Measurements from ENCODE around the gene STXBP6. TPM values are rescaled to one million over a fixed set of nuclear protein-coding genes. Genes with fewer than 3 reads are reported as not detected.
A peak's percentile ranks its signal among the peaks of the same experiment; 100 is the strongest.

STXBP6 gene
- total and polyA plus RNA-seq, 2 of the 13 experiments (the other 11 are each of a cell fraction or from before 2014, with no cell fraction given), result 35.3 to 42.8 TPM

DNA sequence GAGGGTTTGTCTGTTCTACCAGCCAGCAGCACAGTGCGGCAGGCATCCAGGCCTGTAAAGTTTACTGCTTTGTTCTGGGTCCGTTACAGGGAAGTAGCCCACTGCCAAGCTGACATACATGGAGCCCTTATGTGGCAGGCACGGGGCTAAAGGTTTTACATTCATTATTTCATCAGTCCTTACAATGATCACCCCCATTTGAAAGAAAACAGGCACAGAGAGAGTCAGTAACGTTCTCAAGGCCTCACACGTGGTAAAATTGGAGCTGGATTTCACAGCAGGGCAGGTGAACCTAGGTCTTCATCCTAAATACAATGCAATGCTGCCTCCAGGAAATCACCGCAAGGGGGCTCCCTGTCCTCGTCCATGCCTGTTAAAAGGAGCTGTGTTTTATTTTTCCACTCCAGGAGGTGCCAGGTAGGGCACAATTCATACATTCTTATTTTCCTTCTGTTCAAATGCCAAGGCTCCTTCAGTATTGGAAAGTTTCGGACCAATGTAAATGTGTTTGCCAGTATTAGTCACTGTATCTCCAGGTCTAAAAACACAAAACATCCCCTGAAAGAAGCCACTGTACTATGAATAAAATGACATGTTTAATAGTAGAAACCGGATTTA, 243.8 kb downstream of the STXBP6 start (continued):
- no peak for TF ChIP-seq U2AF2 (IDR thresholded peaks at IDR 0.05; ENCODE audit: low read depth, low read length)
- peak; percentile 32; the same call in 1 of the 2 replicates for TF ChIP-seq SAP130 (CRISPR knock-in tag; IDR thresholded peaks at IDR 0.05; ENCODE audit: low read depth)
- TF ChIP-seq CBX2 (IDR thresholded peaks at IDR 0.05; ENCODE audit: low read depth, low read length), result no peak
- 0 out of 2 replicates have a peak, but pooled peaks have one; percentile 56 for TF ChIP-seq CBX2 (CRISPR knock-in tag; IDR thresholded peaks at IDR 0.05; ENCODE audit: low read depth)
- peak; percentile 73 for TF ChIP-seq ZNF781 (CRISPR knock-in tag; IDR thresholded peaks at IDR 0.05; ENCODE audit: borderline replicate concordance, not compliant biosample characterization)
- TF ChIP-seq, protein P1, sequence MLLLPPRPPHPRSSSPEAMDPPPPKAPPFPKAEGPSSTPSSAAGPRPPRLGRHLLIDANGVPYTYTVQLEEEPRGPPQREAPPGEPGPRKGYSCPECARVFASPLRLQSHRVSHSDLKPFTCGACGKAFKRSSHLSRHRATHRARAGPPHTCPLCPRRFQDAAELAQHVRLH (CRISPR knock-in tag; IDR thresholded peaks at IDR 0.05; ENCODE audit: borderline replicate concordance, low read depth), result 0 out of 2 replicates have a peak, but pooled peaks have one; percentile 67
- no peak for TF ChIP-seq ZNF160 (CRISPR knock-in tag; IDR thresholded peaks at IDR 0.05)
- TF ChIP-seq MED1 (CRISPR knock-in tag; IDR thresholded peaks at IDR 0.05), result peak; percentile 76
- TF ChIP-seq SOX13 (IDR thresholded peaks at IDR 0.05), result no peak
- peak in 1 of 2 experiments; percentile 55; a peak in 2 of 4 replicates for TF ChIP-seq SOX13 (CRISPR knock-in tag; conservative IDR thresholded peaks at IDR 0.05 in 1 of 2, IDR thresholded peaks at IDR 0.05 in 1 of 2)
- 0 out of 2 replicates have a peak, but pooled peaks have one; percentile 64 for TF ChIP-seq ZNF614 (CRISPR knock-in tag; IDR thresholded peaks at IDR 0.05; ENCODE audit: borderline replicate concordance)
- TF ChIP-seq ZNF12 (CRISPR knock-in tag; IDR thresholded peaks at IDR 0.05), result 0 out of 2 replicates have a peak, but pooled peaks have one; percentile 37
- peak; percentile 91; the same call in 1 of the 2 replicates for TF ChIP-seq ZNF567 (CRISPR knock-in tag; IDR thresholded peaks at IDR 0.05; ENCODE audit: borderline replicate concordance)
- TF ChIP-seq, protein P2, sequence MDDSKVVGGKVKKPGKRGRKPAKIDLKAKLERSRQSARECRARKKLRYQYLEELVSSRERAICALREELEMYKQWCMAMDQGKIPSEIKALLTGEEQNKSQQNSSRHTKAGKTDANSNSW (CRISPR knock-in tag; IDR thresholded peaks at IDR 0.05; ENCODE audit: borderline replicate concordance), result no peak
- peak; percentile 91; the same call in 1 of the 2 replicates for TF ChIP-seq ZBTB49 (CRISPR knock-in tag; IDR thresholded peaks at IDR 0.05; ENCODE audit: borderline replicate concordance)
- peak; percentile 68 for TF ChIP-seq RBM22 (optimal IDR thresholded peaks at IDR 0.05; ENCODE audit: low read length)
- peak; percentile 93 for TF ChIP-seq ZNF232 (CRISPR knock-in tag; IDR thresholded peaks at IDR 0.05; ENCODE audit: borderline replicate concordance)
- peak; percentile 80; the same call in 1 of the 2 replicates for TF ChIP-seq RFXANK (CRISPR knock-in tag; IDR thresholded peaks at IDR 0.05)
- peak; percentile 95 for TF ChIP-seq HOXA5 (CRISPR knock-in tag; IDR thresholded peaks at IDR 0.05)
- peak; percentile 57 for TF ChIP-seq ZNF256 (CRISPR knock-in tag; conservative IDR thresholded peaks at IDR 0.05)
- TF ChIP-seq, protein P3, sequence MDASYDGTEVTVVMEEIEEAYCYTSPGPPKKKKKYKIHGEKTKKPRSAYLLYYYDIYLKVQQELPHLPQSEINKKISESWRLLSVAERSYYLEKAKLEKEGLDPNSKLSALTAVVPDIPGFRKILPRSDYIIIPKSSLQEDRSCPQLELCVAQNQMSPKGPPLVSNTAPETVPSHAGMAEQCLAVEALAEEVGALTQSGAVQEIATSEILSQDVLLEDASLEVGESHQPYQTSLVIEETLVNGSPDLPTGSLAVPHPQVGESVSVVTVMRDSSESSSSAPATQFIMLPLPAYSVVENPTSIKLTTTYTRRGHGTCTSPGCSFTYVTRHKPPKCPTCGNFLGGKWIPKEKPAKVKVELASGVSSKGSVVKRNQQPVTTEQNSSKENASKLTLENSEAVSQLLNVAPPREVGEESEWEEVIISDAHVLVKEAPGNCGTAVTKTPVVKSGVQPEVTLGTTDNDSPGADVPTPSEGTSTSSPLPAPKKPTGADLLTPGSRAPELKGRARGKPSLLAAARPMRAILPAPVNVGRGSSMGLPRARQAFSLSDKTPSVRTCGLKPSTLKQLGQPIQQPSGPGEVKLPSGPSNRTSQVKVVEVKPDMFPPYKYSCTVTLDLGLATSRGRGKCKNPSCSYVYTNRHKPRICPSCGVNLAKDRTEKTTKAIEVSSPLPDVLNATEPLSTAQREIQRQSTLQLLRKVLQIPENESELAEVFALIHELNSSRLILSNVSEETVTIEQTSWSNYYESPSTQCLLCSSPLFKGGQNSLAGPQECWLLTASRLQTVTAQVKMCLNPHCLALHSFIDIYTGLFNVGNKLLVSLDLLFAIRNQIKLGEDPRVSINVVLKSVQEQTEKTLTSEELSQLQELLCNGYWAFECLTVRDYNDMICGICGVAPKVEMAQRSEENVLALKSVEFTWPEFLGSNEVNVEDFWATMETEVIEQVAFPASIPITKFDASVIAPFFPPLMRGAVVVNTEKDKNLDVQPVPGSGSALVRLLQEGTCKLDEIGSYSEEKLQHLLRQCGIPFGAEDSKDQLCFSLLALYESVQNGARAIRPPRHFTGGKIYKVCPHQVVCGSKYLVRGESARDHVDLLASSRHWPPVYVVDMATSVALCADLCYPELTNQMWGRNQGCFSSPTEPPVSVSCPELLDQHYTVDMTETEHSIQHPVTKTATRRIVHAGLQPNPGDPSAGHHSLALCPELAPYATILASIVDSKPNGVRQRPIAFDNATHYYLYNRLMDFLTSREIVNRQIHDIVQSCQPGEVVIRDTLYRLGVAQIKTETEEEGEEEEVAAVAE (CRISPR knock-in tag; IDR thresholded peaks at IDR 0.05; ENCODE audit: borderline replicate concordance), result peak; percentile 71; the same call in 1 of the 2 replicates
- TF ChIP-seq XRCC5 (optimal IDR thresholded peaks at IDR 0.05; ENCODE audit: low read length), result peak; percentile 82
- 0 out of 2 replicates have a peak, but pooled peaks have one; percentile 65 for TF ChIP-seq KAT7 (CRISPR knock-in tag; IDR thresholded peaks at IDR 0.05; ENCODE audit: borderline replicate concordance)

Data from HepG2 (cell line).